Esophagus squamous epithelium (tissue), 5 donors: Measurements from ENCODE around the gene TYRO3. TPM values are rescaled to one million over a fixed set of nuclear protein-coding genes. Genes with fewer than 3 reads are reported as not detected.
"Not testable (repeated sequence)": the region's sequence is repeated elsewhere in the genome, so short reads cannot be mapped to it uniquely, and the experiment has no call there.

Experiments used
- DNase-seq: peaks from one replicate; lab custom pipeline; 2025; lab: John Stamatoyannopoulos, UW
- H3K27ac ChIP-seq, 4 donors: fragments of 200-600 bp; sonication (generic); one replicate each; pipeline ENCODE4 v1.5.1; 2016 to 2019; ENCODE audit warnings: mild to moderate bottlenecking in 1 of 4
- H3K27me3 ChIP-seq, 4 donors: fragments of 200-600 bp; sonication (generic); 1 replicate in 3 of 4; 2 replicates in 1 of 4; pipeline versions ENCODE4 v1.5.1 to v1.6.0; 2017 to 2021; ENCODE audit warnings: antibody characterized with exemption in 1 of 4
- H3K36me3 ChIP-seq, 3 donors: fragments of 200-600 bp; sonication (generic); one replicate each; pipeline ENCODE4 v1.5.1; 2016 to 2019
- H3K4me1 ChIP-seq, 3 donors: fragments of 200-600 bp; sonication (generic); one replicate each; pipeline ENCODE4 v1.5.1; 2017 to 2019
- H3K4me3 ChIP-seq, 4 donors: fragments of 200-600 bp; sonication (generic); 1 replicate in 3 of 4; 2 replicates in 1 of 4; pipeline ENCODE4 v1.5.1; 2016 to 2019; ENCODE audit warnings: mild to moderate bottlenecking in 2 of 4, moderate library complexity in 1 of 4
- H3K9me3 ChIP-seq, 3 donors: fragments of 200-600 bp; sonication (generic); one replicate each; pipeline ENCODE4 v1.5.1; 2016 to 2019
- CTCF ChIP-seq, 6 experiments: fragments of 450-650 bp in 4 of 6; fragments of 200-600 bp in 2 of 6; sonication (generic) in 2 of 6; IDR thresholded peaks; one replicate each; pipeline ENCODE4 v1.5.1; 2016 to 2019; ENCODE audit warnings: antibody characterized with exemption in 6 of 6, mild to moderate bottlenecking in 4 of 6, moderate library complexity in 4 of 6
- POLR2A ChIP-seq, 4 donors: fragments of 450-650 bp; IDR thresholded peaks; one replicate each; pipeline ENCODE4 v1.6.1; 2017; ENCODE audit warnings: antibody characterized with exemption in 4 of 4, mild to moderate bottlenecking in 4 of 4, moderate library complexity in 3 of 4
- WGBS, 2 donors: methylation state at CpG; one replicate each; pipeline ENCODE4 v1.1.5; 2018; 5-methylcytosine and 5-hydroxymethylcytosine counted together
- intact Hi-C: fragments of 100-400 bp; cut with DNase I; formaldehyde crosslinking; loops from one replicate; pipeline ENCODE4 v1.15.0; 2022
- total RNA-seq, 4 donors: library from RNA; depleted of rRNA; stranded (reverse); fragments of >200 nt; gene quantifications; one replicate each; pipeline ENCODE4 v1.1.0, GENCODE V29; 2016
- donor health status: DM: yes; HTN: yes; CAD: no.

Gene TYRO3
- total RNA-seq, 4 donors from 2014 or later: 6.5 to 16.9 (median 11.2) TPM

- TF ChIP-seq CTCF (IDR thresholded peaks at IDR 0.05): no peak
- TF ChIP-seq POLR2A (IDR thresholded peaks at IDR 0.05): no peak
- DNase-seq: no peak
- intact Hi-C loops: no loop called here
- Histone ChIP-seq H3K9me3 (no peaks in the 10 kb centered on the region), H3K27ac (peak overlapping the region in 2 of 4 donors; percentile 52 to 76), H3K27me3 (peaks cover 0 to 9% (median 0%) of the 10 kb centered on the region in 4 donors), H3K4me3 (peak overlapping the region in 3 of 4 donors; percentile 47 to 75 (median 56)), H3K36me3 (no peaks in the 10 kb centered on the region), H3K4me1 (peaks cover 0 to 25% (median 6%) of the 10 kb centered on the region in 3 donors)
- 87 to 91% methylated on average over 7 of the region's 7 CpGs for WGBS, 2 donors
Measured at GRCh38 chr15:41584636-41585126, 25.7 kb downstream of the TYRO3 start.

GRCh38 chr15:41585127-41586047 lies 26.4 kb downstream of the TYRO3 start:
- no peak for DNase-seq
- WGBS, 2 donors: 1 to 7% methylated on average over 8 to 28 of the region's 78 CpGs
- Histone ChIP-seq H3K36me3 (no peaks in the 10 kb centered on the region), H3K27ac (peak overlapping the region; percentile 39 to 76 (median 58)), H3K9me3 (no peaks in the 10 kb centered on the region), H3K4me1 (peaks cover 0 to 25% (median 6%) of the 10 kb centered on the region in 3 donors), H3K27me3 (peaks cover 0 to 9% (median 0%) of the 10 kb centered on the region in 4 donors), H3K4me3 (peak overlapping the region; percentile 42 to 75 (median 52))
- TF ChIP-seq POLR2A (IDR thresholded peaks at IDR 0.05) (no peak), CTCF (IDR thresholded peaks at IDR 0.05) (peak in 5 of 6 experiments; percentile 18 to 52 (median 37))
- intact Hi-C loops: no loop called here

DNA sequence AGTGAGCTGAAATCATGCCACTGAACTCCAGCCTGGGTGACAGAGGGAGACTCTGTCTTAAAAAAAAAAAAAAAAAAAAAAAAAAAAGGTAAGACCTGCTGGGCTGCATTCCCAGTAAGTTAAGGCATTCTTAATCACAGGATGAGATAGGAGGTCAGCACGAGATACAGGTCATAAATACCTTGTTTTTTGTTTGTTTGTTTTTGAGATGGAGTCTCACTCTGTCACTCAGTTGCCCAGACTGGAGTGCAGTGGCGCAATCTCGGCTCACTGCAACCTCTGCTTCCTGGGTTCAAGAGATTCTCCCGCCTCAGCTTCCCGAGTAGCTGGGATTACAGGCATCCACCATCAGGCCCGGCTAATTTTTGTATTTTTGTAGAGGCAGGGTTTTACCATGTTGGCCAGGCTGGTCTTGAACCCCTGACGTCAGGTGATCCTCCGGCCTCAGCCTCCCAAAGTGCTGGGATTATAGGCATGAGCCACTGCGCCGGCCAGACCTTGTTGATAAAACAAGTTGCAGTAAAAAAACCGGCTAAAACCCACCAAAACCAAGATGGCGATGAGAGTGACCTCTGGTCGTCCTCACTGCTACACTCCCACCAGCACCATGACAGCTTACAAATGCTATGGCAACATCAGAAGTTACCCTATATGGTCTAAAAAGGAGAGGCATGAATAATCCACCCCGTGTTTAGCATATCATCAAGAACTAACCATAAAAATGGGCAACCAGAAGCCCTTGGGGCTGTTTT lies 27.7 kb downstream of the TYRO3 start:
- 86 to 87% methylated on average over 11 to 13 of the region's 14 CpGs for WGBS, 2 donors
- H3K36me3 ChIP-seq, H3K27ac ChIP-seq, intact Hi-C loops, H3K9me3 ChIP-seq, DNase-seq, H3K4me3 ChIP-seq: not testable (repeated sequence)
- Histone ChIP-seq H3K4me1 (peaks cover 0 to 19% (median 6%) of the 10 kb centered on the region in 3 donors), H3K27me3 (peaks cover 0 to 13% (median 0%) of the 10 kb centered on the region in 4 donors)

DNA sequence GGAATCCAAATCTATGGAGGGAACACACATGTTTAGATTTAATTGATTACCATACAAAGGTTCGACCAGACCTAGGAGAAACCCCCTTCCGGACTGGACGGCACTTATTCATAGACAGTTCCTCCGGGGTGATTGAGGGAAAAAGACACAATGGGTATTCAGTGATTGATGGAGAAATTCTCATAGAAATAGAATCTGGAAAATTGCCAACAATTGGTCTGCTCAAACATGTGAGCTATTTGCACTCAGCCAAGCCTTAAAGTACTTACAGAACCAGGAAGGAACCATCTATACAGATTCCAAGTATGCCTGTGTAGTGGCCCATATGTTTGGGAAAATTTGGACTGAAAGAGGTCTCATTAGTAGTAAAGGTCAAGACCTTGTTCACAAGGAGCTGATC lies 30.0 kb downstream of the TYRO3 start:
- not testable (repeated sequence) for H3K4me3 ChIP-seq

DNA sequence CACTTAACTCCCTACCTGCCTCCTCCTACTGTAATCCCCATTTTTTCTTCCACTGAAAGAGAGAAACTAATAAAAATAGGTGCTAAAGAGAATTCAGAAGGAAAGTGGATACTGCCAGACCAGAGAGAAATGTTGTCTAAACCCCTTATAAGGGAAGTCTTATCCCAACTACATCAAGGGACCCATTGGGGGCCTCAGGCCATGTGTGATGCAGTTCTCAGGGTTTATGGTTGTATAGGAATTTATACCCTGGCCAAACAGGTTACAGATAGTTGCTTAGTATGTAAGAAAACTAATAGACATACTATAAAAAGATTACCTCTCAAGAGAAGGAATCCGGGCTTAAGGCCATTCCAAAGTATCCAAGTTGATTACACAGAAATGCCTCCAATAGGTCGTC lies 30.6 kb downstream of the TYRO3 start:
- DNase-seq, H3K9me3 ChIP-seq, H3K4me3 ChIP-seq, H3K27ac ChIP-seq, H3K36me3 ChIP-seq, intact Hi-C loops: not testable (repeated sequence)
- peaks cover 0 to 25% (median 6%) of the 10 kb centered on the region in 3 donors for H3K4me1 ChIP-seq
- 69 to 78% methylated on average over 2 of the region's 2 CpGs for WGBS, 2 donors
- peaks cover 0 to 13% (median 0%) of the 10 kb centered on the region in 4 donors for H3K27me3 ChIP-seq

More for the DNA sequence above, 30.0 kb downstream of the TYRO3 start:
- DNase-seq, H3K36me3 ChIP-seq, H3K27ac ChIP-seq, H3K9me3 ChIP-seq, intact Hi-C loops: not testable (repeated sequence)
- Histone ChIP-seq H3K27me3 (peaks cover 0 to 13% (median 0%) of the 10 kb centered on the region in 4 donors), H3K4me1 (peaks cover 0 to 25% (median 6%) of the 10 kb centered on the region in 3 donors)
- WGBS, 2 donors: 51 to 54% methylated on average over 4 of the region's 4 CpGs

DNA sequence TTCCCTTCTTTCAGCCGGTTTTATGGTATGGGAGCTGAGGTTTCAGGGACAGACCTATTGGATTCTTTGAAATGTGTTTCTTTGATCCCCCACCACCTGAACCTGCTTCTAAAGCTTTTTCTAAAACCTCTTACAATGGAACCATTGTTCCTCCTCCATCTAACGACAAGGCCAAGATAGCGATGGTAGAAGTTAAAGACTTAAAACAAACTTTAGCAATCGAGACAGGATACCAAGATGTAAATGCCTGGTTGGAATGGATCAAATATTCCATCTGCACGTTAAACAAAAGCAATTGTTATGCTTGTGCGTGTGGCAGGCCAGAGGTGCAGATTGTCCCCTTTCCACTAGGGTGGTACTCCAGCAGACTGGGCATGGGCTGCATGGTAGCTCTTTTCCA lies 32.2 kb downstream of the TYRO3 start:
- H3K4me3 ChIP-seq, H3K9me3 ChIP-seq, H3K36me3 ChIP-seq, H3K27ac ChIP-seq, H3K4me1 ChIP-seq, DNase-seq, intact Hi-C loops: not testable (repeated sequence)
- 51 to 66% methylated on average over 6 of the region's 6 CpGs for WGBS, 2 donors
- peaks cover 0 to 10% (median 0%) of the 10 kb centered on the region in 4 donors for H3K27me3 ChIP-seq

- H3K4me3 ChIP-seq, DNase-seq, H3K27me3 ChIP-seq, intact Hi-C loops, H3K4me1 ChIP-seq, H3K9me3 ChIP-seq, H3K27ac ChIP-seq, H3K36me3 ChIP-seq: not testable (repeated sequence)
- WGBS, 2 donors: 63 to 70% methylated on average over 8 of the region's 8 CpGs
Measured at GRCh38 chr15:41592718-41593117, 33.7 kb downstream of the TYRO3 start.
